SK-N-SH treated with all-trans-retinoic acid at 6 μM for 48 hours (cell line): ENCODE measurements around the gene SLC7A10.
A peak's percentile ranks its signal among the peaks of the same experiment; 100 is the strongest.

Experiments
- ATAC-seq: fragments of 200-7000 bp; cut with Tn5 transposase; 3 replicates; pipeline ENCODE4 v1.9.1; 2020; ENCODE audit warnings: mild to moderate bottlenecking, moderate library complexity
- CREB5 ChIP-seq: fragments of 250-450 bp; sonication (Bioruptor Pico); IDR thresholded peaks from 2 replicates; pipeline ENCODE4 v1.5.1; 2020; ENCODE audit warnings: low read depth, mild to moderate bottlenecking, moderate library complexity
- CSDC2 ChIP-seq: fragments of 250-450 bp; sonication (Bioruptor Pico); IDR thresholded peaks from 2 replicates; pipeline ENCODE4 v1.5.0; 2020; ENCODE audit warnings: mild to moderate bottlenecking, moderate library complexity
- CSRNP3 ChIP-seq: fragments of 250-450 bp; sonication (Bioruptor Pico); IDR thresholded peaks from 2 replicates; pipeline ENCODE4 v1.5.1; 2021; ENCODE audit warnings: mild to moderate bottlenecking, moderate library complexity
- ESRRG ChIP-seq: fragments of 250-450 bp; sonication (Bioruptor Pico); IDR thresholded peaks from 2 replicates; pipeline ENCODE4 v1.6.1; 2021; ENCODE audit warnings: mild to moderate bottlenecking
- GLIS3 ChIP-seq: fragments of 250-450 bp; sonication (Bioruptor Pico); IDR thresholded peaks from 2 replicates; pipeline ENCODE4 v1.5.0; 2020; ENCODE audit warnings: mild to moderate bottlenecking, moderate library complexity
- ISL1 ChIP-seq: fragments of 250-450 bp; sonication (Bioruptor Pico); IDR thresholded peaks from 2 replicates; pipeline ENCODE4 v2.1.2; 2022; ENCODE audit warnings: mild to moderate bottlenecking, moderate library complexity
- OSR1 ChIP-seq: fragments of 250-450 bp; sonication (Bioruptor Pico); IDR thresholded peaks from 2 replicates; pipeline ENCODE4 v1.8.0; 2022; ENCODE audit warnings: moderate library complexity, mild to moderate bottlenecking, inconsistent platforms
- PATZ1 ChIP-seq: fragments of 250-450 bp; sonication (Bioruptor Pico); IDR thresholded peaks from 2 replicates; pipeline ENCODE4 v1.8.0; 2020; ENCODE audit warnings: mild to moderate bottlenecking, moderate library complexity, borderline replicate concordance
- PPARA ChIP-seq: fragments of 250-450 bp; sonication (Bioruptor Pico); IDR thresholded peaks from 2 replicates; pipeline ENCODE4 v1.5.0; 2020; ENCODE audit warnings: mild to moderate bottlenecking, borderline replicate concordance
- RARB ChIP-seq: fragments of 250-450 bp; sonication (Bioruptor Pico); IDR thresholded peaks from 2 replicates; pipeline ENCODE4 v1.8.0; 2021; ENCODE audit warnings: mild to moderate bottlenecking, moderate library complexity
- SNAI2 ChIP-seq: fragments of 250-450 bp; sonication (Bioruptor Pico); IDR thresholded peaks from 2 replicates; pipeline ENCODE4 v1.5.0; 2020; ENCODE audit warnings: mild to moderate bottlenecking, moderate library complexity
- TCF4 ChIP-seq: fragments of 250-450 bp; sonication (Bioruptor Pico); IDR thresholded peaks from 2 replicates; pipeline ENCODE4 v1.8.0; 2021; ENCODE audit warnings: mild to moderate bottlenecking, moderate library complexity, borderline replicate concordance
- TOX ChIP-seq: fragments of 250-450 bp; sonication (Bioruptor Pico); IDR thresholded peaks from 2 replicates; pipeline ENCODE4 v1.8.0; 2021; ENCODE audit warnings: mild to moderate bottlenecking, moderate library complexity, borderline replicate concordance
- TSHZ2 ChIP-seq: fragments of 250-450 bp; sonication (Bioruptor Pico); IDR thresholded peaks from 2 replicates; pipeline ENCODE4 v1.5.0; 2020; ENCODE audit warnings: mild to moderate bottlenecking, moderate library complexity
- ZC3H10 ChIP-seq: fragments of 250-450 bp; sonication (Bioruptor Pico); IDR thresholded peaks from 2 replicates; pipeline ENCODE4 v1.5.1; 2021; ENCODE audit warnings: mild to moderate bottlenecking, moderate library complexity
- ZFP3 ChIP-seq: fragments of 250-450 bp; sonication (Bioruptor Pico); IDR thresholded peaks from 2 replicates; pipeline ENCODE4 v1.5.0; 2020; ENCODE audit warnings: mild to moderate bottlenecking, moderate library complexity
- ZFP30 ChIP-seq: fragments of 450-650 bp; formaldehyde crosslinking; IDR thresholded peaks from 2 replicates; pipeline ENCODE4 v1.5.0; 2022; ENCODE audit warnings: mild to moderate bottlenecking, moderate library complexity
- ZNF565 ChIP-seq: fragments of 450-650 bp; formaldehyde crosslinking; conservative IDR thresholded peaks from 2 replicates; pipeline ENCODE4 v1.5.0; 2020; ENCODE audit warnings: low read depth, mild to moderate bottlenecking, moderate library complexity
- ZNF70 ChIP-seq: fragments of 450-650 bp; formaldehyde crosslinking; IDR thresholded peaks from 2 replicates; pipeline ENCODE4 v1.5.0; 2020; ENCODE audit warnings: mild to moderate bottlenecking, moderate library complexity
- ZNF8 ChIP-seq: fragments of 450-650 bp; formaldehyde crosslinking; IDR thresholded peaks from 2 replicates; pipeline ENCODE4 v1.5.0; 2020; ENCODE audit warnings: mild to moderate bottlenecking, moderate library complexity

The SLC7A10 gene

GRCh38 chr19:33195645-33196347 lies 29.9 kb downstream of the SLC7A10 start:
- TF ChIP-seq ISL1 (CRISPR knock-in tag) (no peak), ZFP30 (CRISPR knock-in tag) (no peak), CSDC2 (CRISPR knock-in tag) (no peak), CREB5 (CRISPR knock-in tag) (no peak), ZNF70 (no peak), OSR1 (CRISPR knock-in tag) (no peak), GLIS3 (CRISPR knock-in tag) (no peak), ZFP3 (CRISPR knock-in tag) (no peak), CSRNP3 (CRISPR knock-in tag) (no peak), ZNF565 (no peak), SNAI2 (CRISPR knock-in tag) (no peak), TCF4 (no peak), PPARA (no peak), PATZ1 (CRISPR knock-in tag) (no peak), ZNF8 (CRISPR knock-in tag) (no peak)
- ATAC-seq = peak; percentile 43

- TF ChIP-seq PATZ1 (CRISPR knock-in tag) = no peak
- TF ChIP-seq ZNF8 (CRISPR knock-in tag) = no peak
- no peak for TF ChIP-seq TOX (CRISPR knock-in tag)
- TF ChIP-seq SNAI2 (CRISPR knock-in tag) = no peak
- TF ChIP-seq ZNF565 = no peak
- TF ChIP-seq TCF4 = no peak
- no peak for TF ChIP-seq ZFP30 (CRISPR knock-in tag)
- TF ChIP-seq RARB (CRISPR knock-in tag) = no peak
- TF ChIP-seq ZC3H10 (CRISPR knock-in tag) = no peak
- TF ChIP-seq CSDC2 (CRISPR knock-in tag) = no peak
- TF ChIP-seq GLIS3 (CRISPR knock-in tag) = no peak
- no peak for TF ChIP-seq ZFP3 (CRISPR knock-in tag)
- TF ChIP-seq ESRRG (CRISPR knock-in tag) = no peak
- no peak for TF ChIP-seq ISL1 (CRISPR knock-in tag)
- no peak for TF ChIP-seq CREB5 (CRISPR knock-in tag)
- TF ChIP-seq PPARA = no peak
- ATAC-seq = peak; percentile 82
Observed at GRCh38 chr19:33194886-33195644, 30.6 kb downstream of the SLC7A10 start.

GRCh38 chr19:33194532-33194885 lies 31.1 kb downstream of the SLC7A10 start:
- ATAC-seq = no peak; the same call in 2 of the 3 replicates
- TF ChIP-seq TSHZ2 (no peak), ZFP30 (CRISPR knock-in tag) (no peak), ZFP3 (CRISPR knock-in tag) (no peak), TCF4 (no peak)
